Measurements from ENCODE around the gene NHEJ1.

Gene NHEJ1

DNA sequence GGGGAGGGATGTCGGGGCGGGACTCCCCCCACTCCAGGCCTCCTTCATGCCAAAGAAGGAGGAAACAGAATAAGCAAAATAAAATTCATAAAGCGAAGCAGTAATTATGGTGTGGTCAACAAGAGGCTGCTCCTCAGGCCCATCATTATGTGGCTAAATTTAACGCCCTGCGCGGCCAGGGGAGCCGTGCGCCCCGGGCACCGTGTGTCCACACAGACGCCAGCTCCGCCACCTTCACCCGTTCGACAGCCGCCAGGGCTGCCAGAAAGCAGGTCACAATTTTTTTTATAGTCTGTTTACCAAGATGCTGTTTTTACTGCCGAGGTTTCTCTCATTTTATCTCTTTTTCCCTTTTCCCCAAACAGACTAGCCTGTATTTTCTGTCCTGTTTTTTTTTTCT lies 31.0 kb downstream of the NHEJ1 start:
- no peak for DNase-seq (ENCODE audit: low read depth)
- H3K4me3 ChIP-seq (ENCODE audit: control insufficient read depth, low read depth, low read length) = no peak overlapping the region
- no peak for TF ChIP-seq CTCF (IDR thresholded peaks at IDR 0.05; ENCODE audit: control insufficient read depth, insufficient read depth, low read depth, low read length, missing control alignments)

GRCh38 chr2:219128396-219128795 lies 32.2 kb downstream of the NHEJ1 start:
- DNase-seq (ENCODE audit: low read depth) = no peak
- no peak overlapping the region for H3K4me3 ChIP-seq (ENCODE audit: control insufficient read depth, low read depth, low read length)
- TF ChIP-seq CTCF (IDR thresholded peaks at IDR 0.05; ENCODE audit: control insufficient read depth, insufficient read depth, low read depth, low read length, missing control alignments) = no peak

- TF ChIP-seq CTCF (IDR thresholded peaks at IDR 0.05; ENCODE audit: control insufficient read depth, insufficient read depth, low read depth, low read length, missing control alignments) = no peak
- DNase-seq (ENCODE audit: low read depth) = no peak
These were observed 33.5 kb downstream of the NHEJ1 start for GRCh38 chr2:219127037-219127635.

GRCh38 chr2:219126555-219126954 lies 34.1 kb downstream of the NHEJ1 start:
- no peak for TF ChIP-seq CTCF (IDR thresholded peaks at IDR 0.05; ENCODE audit: control insufficient read depth, insufficient read depth, low read depth, low read length, missing control alignments)
- H3K4me3 ChIP-seq (ENCODE audit: control insufficient read depth, low read depth, low read length) = no peak overlapping the region
- no peak for DNase-seq (ENCODE audit: low read depth)

More at GRCh38 chr2:219127037-219127635, 33.5 kb downstream of the NHEJ1 start:
- no peak overlapping the region for H3K4me3 ChIP-seq (ENCODE audit: control insufficient read depth, low read depth, low read length)

DNA sequence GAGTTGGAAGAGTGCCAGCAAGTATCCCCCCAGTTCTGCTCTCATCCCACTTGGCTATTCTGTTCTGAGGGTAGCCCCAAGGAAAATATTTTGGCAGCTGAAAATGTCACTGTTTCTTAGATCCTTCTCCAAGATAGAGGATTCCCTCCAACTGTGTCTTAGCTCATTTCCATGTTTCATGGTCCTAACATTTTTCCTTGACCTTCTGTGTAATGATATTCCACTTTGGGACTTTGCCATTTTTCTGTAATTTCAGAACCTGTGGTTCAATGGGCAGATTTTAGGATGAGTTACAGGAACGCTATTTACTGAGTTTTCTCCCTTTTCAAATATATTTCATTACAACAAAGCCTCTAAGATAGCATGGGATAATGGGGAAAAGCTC lies 34.7 kb downstream of the NHEJ1 start:
- no peak for DNase-seq (ENCODE audit: low read depth)
- TF ChIP-seq CTCF (IDR thresholded peaks at IDR 0.05; ENCODE audit: control insufficient read depth, insufficient read depth, low read depth, low read length, missing control alignments) = no peak
- no peak overlapping the region for H3K4me3 ChIP-seq (ENCODE audit: control insufficient read depth, low read depth, low read length)

- H3K4me3 ChIP-seq (ENCODE audit: control insufficient read depth, low read depth, low read length) = no peak overlapping the region
- TF ChIP-seq CTCF (IDR thresholded peaks at IDR 0.05; ENCODE audit: control insufficient read depth, insufficient read depth, low read depth, low read length, missing control alignments) = no peak
- peak; percentile 83 for DNase-seq (ENCODE audit: low read depth)
These were observed 35.3 kb downstream of the NHEJ1 start for GRCh38 chr2:219125225-219125885.
